Stomach (tissue), 4 donors: ENCODE data around the gene NXPH3.

ENCODE experiments used
- EP300 ChIP-seq: sonication (generic); formaldehyde crosslinking; IDR thresholded peaks from one replicate; pipeline ENCODE4 v1.6.1; 2017; ENCODE audit warnings: antibody characterized with exemption
- POLR2A ChIP-seq, 4 donors: fragments of 450-650 bp; IDR thresholded peaks; one replicate each; pipeline ENCODE4 v1.6.1; 2016; ENCODE audit warnings: antibody characterized with exemption in 4 of 4, control low read depth in 2 of 4, mild to moderate bottlenecking in 1 of 4, moderate library complexity in 1 of 4
- POLR2AphosphoS5 ChIP-seq, 3 donors: sonication (generic); formaldehyde crosslinking; IDR thresholded peaks; one replicate each; pipeline ENCODE4 v1.6.1; 2016; ENCODE audit warnings: antibody characterized with exemption in 3 of 3
- TF ChIP-seq, protein P1 (sequence below), 7 experiments: fragments of 450-650 bp in 4 of 7; fragments of 200-600 bp in 3 of 7; sonication (generic) in 3 of 7; IDR thresholded peaks; one replicate each; pipeline ENCODE4 v1.5.1; 2016 to 2019; ENCODE audit warnings: antibody characterized with exemption in 7 of 7, control low read depth in 2 of 7, mild to moderate bottlenecking in 1 of 7

DNA sequence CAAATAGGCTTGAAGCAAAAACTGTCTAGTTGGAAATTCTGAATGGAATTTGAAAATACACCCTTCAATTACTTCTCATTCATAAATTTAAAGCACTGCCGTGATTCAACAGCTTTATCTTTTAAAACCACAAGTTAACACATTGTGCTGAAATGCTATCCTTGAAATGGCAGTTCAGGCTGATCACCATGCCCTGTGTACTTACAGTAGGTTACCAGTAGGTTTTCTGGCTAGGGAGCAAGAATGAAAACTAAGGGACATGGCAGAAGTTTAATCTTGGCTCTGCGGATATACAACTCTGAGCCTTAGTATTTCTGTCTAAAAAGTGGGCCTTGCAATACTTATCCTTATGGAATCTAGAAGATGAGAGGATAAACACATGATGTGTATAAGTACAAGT is 28.0 kb downstream of the NXPH3 start:
- TF ChIP-seq, protein P1, sequence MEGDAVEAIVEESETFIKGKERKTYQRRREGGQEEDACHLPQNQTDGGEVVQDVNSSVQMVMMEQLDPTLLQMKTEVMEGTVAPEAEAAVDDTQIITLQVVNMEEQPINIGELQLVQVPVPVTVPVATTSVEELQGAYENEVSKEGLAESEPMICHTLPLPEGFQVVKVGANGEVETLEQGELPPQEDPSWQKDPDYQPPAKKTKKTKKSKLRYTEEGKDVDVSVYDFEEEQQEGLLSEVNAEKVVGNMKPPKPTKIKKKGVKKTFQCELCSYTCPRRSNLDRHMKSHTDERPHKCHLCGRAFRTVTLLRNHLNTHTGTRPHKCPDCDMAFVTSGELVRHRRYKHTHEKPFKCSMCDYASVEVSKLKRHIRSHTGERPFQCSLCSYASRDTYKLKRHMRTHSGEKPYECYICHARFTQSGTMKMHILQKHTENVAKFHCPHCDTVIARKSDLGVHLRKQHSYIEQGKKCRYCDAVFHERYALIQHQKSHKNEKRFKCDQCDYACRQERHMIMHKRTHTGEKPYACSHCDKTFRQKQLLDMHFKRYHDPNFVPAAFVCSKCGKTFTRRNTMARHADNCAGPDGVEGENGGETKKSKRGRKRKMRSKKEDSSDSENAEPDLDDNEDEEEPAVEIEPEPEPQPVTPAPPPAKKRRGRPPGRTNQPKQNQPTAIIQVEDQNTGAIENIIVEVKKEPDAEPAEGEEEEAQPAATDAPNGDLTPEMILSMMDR (IDR thresholded peaks at IDR 0.05): no peak
- TF ChIP-seq POLR2A (IDR thresholded peaks at IDR 0.05) (no peak), POLR2AphosphoS5 (IDR thresholded peaks at IDR 0.05) (no peak), EP300 (no peak)
